Erythroblast (primary cell): ENCODE measurements around the gene ANXA2R.

ENCODE experiments used
- GATA1 ChIP-seq: IDR thresholded peaks from 2 replicates; pipeline ENCODE4 v1.6.1; 2011; ENCODE audit warnings: low read depth, mild to moderate bottlenecking, control low read depth, low read length, moderate library complexity
- POLR2A ChIP-seq: IDR thresholded peaks from 2 replicates; pipeline ENCODE4 v1.6.1; 2011; ENCODE audit warnings: mild to moderate bottlenecking, low read length

GRCh38 chr5:43046474-43046873 is 6.4 kb upstream of the ANXA2R start:
- peak; percentile 13 for TF ChIP-seq POLR2A
- TF ChIP-seq GATA1, result no peak
